KMS-11 (cell line): ENCODE measurements around the gene UNKL.

Experiments used
- H2AFZ ChIP-seq: fragments of 200-600 bp; sonication (generic); 2 replicates; pipeline ENCODE4 v1.6.1; 2016; ENCODE audit warnings: antibody characterized with exemption, mixed run types, low read depth
- H3K27ac ChIP-seq: fragments of 200-600 bp; sonication (generic); 2 replicates; pipeline ENCODE4 v1.6.1; 2016; ENCODE audit warnings: mild to moderate bottlenecking, mixed run types
- H3K27me3 ChIP-seq: fragments of 200-600 bp; sonication (generic); 2 replicates; pipeline ENCODE4 v1.6.1; 2017; ENCODE audit warnings: mild to moderate bottlenecking, low read depth, mixed run types, moderate library complexity; ENCODE audit not compliant: insufficient read depth
- H3K36me3 ChIP-seq: fragments of 200-600 bp; sonication (generic); 2 replicates; pipeline ENCODE4 v1.6.1; 2017; ENCODE audit warnings: mild to moderate bottlenecking, mixed run types; ENCODE audit not compliant: insufficient read depth
- H3K4me1 ChIP-seq: fragments of 200-600 bp; sonication (generic); 2 replicates; pipeline ENCODE4 v1.6.1; 2016; ENCODE audit warnings: mild to moderate bottlenecking, low read depth, mixed run types; ENCODE audit not compliant: poor library complexity, severe bottlenecking
- H3K4me2 ChIP-seq: fragments of 200-600 bp; sonication (generic); 2 replicates; pipeline ENCODE4 v1.7.0; 2016; ENCODE audit warnings: mild to moderate bottlenecking, mixed run types
- H3K4me3 ChIP-seq: fragments of 200-600 bp; sonication (generic); IDR thresholded peaks from 2 replicates; pipeline ENCODE4 v1.6.1; 2017; ENCODE audit warnings: low read depth, low read length, mixed read lengths; ENCODE audit not compliant: insufficient read depth
- H3K79me2 ChIP-seq: fragments of 200-600 bp; sonication (generic); 2 replicates; pipeline ENCODE4 v1.6.1; 2016; ENCODE audit warnings: low read depth, mixed run types; ENCODE audit not compliant: insufficient read depth
- H3K9ac ChIP-seq: fragments of 200-600 bp; sonication (generic); 2 replicates; pipeline ENCODE4 v1.6.1; 2016; ENCODE audit warnings: mild to moderate bottlenecking, mixed run types
- H4K20me1 ChIP-seq: fragments of 200-600 bp; sonication (generic); 2 replicates; pipeline ENCODE4 v1.6.1; 2016; ENCODE audit warnings: mild to moderate bottlenecking, mixed run types; ENCODE audit not compliant: insufficient read depth
- CTCF ChIP-seq: fragments of 200-600 bp; sonication (generic); conservative IDR thresholded peaks from 2 replicates; pipeline ENCODE4 v1.6.1; 2017; ENCODE audit warnings: low read depth, mild to moderate bottlenecking, antibody characterized with exemption, low read length, moderate library complexity, mixed read lengths

UNKL gene

GRCh38 chr16:1345087-1345486 is 69.4 kb downstream of the UNKL start:
- Histone ChIP-seq H3K9ac (no peak overlapping the region), H2AFZ (no peak overlapping the region), H3K4me3 (no peak overlapping the region), H4K20me1 (no peaks in the 10 kb centered on the region), H3K4me2 (no peak overlapping the region), H3K27me3 (peaks cover 25% of the 10 kb centered on the region), H3K4me1 (peaks cover 19% of the 10 kb centered on the region), H3K27ac (no peak overlapping the region), H3K79me2 (no peaks in the 10 kb centered on the region), H3K36me3 (no peaks in the 10 kb centered on the region)
- no peak for TF ChIP-seq CTCF

- Histone ChIP-seq H3K79me2 (no peaks in the 10 kb centered on the region), H3K27ac (no peak overlapping the region), H3K9ac (no peak overlapping the region), H3K4me1 (peaks cover 19% of the 10 kb centered on the region), H3K36me3 (no peaks in the 10 kb centered on the region), H3K4me2 (no peak overlapping the region), H4K20me1 (no peaks in the 10 kb centered on the region), H3K4me3 (no peak overlapping the region), H2AFZ (no peak overlapping the region), H3K27me3 (peaks cover 27% of the 10 kb centered on the region)
- TF ChIP-seq CTCF, result no peak
These were observed 70.0 kb downstream of the UNKL start for GRCh38 chr16:1344499-1344898.

- Histone ChIP-seq H3K4me2 (peak overlapping the region; percentile 78), H3K4me3 (no peak overlapping the region), H3K27ac (no peak overlapping the region)
These were observed 70.9 kb downstream of the UNKL start for GRCh38 chr16:1343428-1344242.

More at GRCh38 chr16:1343428-1344242, 70.9 kb downstream of the UNKL start:
- H3K36me3 ChIP-seq, result no peaks in the 10 kb centered on the region
- peak overlapping the region; percentile 36; the same call in 1 of the 2 replicates for H2AFZ ChIP-seq
- H3K4me1 ChIP-seq, result peaks cover 20% of the 10 kb centered on the region
- no peaks in the 10 kb centered on the region for H3K79me2 ChIP-seq
- no peak overlapping the region for H3K9ac ChIP-seq
- H3K27me3 ChIP-seq, result peaks cover 36% of the 10 kb centered on the region
- no peaks in the 10 kb centered on the region for H4K20me1 ChIP-seq
- TF ChIP-seq CTCF, result no peak
